Lower leg skin (tissue), 3 donors: Measurements from ENCODE around the gene C6orf141.

Experiments
- CTCF ChIP-seq, 3 donors: fragments of 450-650 bp; IDR thresholded peaks; one replicate each; pipeline ENCODE4 v1.5.1; 2016; ENCODE audit warnings: antibody characterized with exemption in 3 of 3, mild to moderate bottlenecking in 3 of 3, moderate library complexity in 2 of 3
- POLR2A ChIP-seq, 2 donors: fragments of 450-650 bp; IDR thresholded peaks; one replicate each; pipeline ENCODE4 v1.6.1; 2016 to 2017; ENCODE audit warnings: antibody characterized with exemption in 2 of 2, mild to moderate bottlenecking in 1 of 2, moderate library complexity in 1 of 2

- TF ChIP-seq CTCF (IDR thresholded peaks at IDR 0.05) (no peak), POLR2A (IDR thresholded peaks at IDR 0.05) (no peak)
Observed at GRCh38 chr6:49543087-49543858, 7.2 kb upstream of the C6orf141 start.
